ENCODE results near the gene VAPA. TPM values are rescaled to one million over a fixed set of nuclear protein-coding genes. Genes with fewer than 3 reads are reported as not detected.

VAPA gene
- total RNA-seq, 2 experiments from 2014 or later, result 162 to 177 TPM

DNA sequence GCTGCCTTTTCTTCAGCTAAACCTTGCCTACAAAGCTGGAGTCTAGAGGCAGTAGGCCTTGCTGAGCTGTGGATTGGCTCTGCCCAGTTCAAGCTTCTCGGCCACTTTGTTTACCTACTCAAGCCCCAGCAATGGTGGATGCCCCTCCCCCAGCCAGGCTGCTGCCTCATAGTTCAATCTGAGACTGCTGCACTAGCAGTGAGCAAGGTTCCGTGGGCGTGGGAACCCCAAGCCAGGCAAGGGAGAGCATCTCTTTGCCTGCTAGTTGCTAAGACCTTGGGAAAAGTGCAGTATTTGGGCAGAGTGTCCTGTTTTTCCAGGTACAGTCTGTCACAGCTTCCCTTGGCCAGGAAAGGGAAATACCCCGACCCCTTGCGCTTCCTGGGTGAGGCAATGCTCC is 68.9 kb downstream of the VAPA start:
- CTCF ChIA-PET, result no interaction called here
- Mint-ChIP-seq H3K4me1 (ENCODE audit: low read depth) (no peaks in the 10 kb centered on the region), H3K27me3 (peaks cover 6% of the 10 kb centered on the region)

DNA sequence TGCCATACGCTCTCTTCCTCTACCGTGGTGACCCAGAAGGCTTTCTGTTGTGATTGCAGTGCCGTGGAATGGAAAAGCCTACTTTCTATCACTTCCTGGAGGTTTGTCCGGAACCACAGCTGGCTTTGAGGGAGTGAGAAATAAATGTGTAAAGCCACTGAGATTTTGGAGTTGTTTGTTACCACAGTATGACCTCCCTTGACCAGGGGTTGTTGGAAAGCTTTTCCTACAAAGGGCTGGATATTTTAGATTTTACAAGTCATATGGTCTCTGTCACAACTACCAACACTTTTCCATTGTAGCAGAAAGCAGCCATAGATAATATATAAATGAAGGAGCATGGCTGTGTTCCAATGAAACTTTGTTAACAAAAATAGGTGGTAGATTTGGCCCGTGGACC is 70.3 kb downstream of the VAPA start:
- Mint-ChIP-seq H3K27ac (no peak overlapping the region), H3K4me1 (ENCODE audit: low read depth) (no peaks in the 10 kb centered on the region), H3K9me3 (no peaks in the 10 kb centered on the region), H3K4me3 (no peak overlapping the region), H3K27me3 (peaks cover 13% of the 10 kb centered on the region), H3K36me3 (ENCODE audit: low read depth) (no peaks in the 10 kb centered on the region)
- intact Hi-C loops (cut with DNase I, micrococcal nuclease), result no loop called here
- Histone ChIP-seq H3K4me3 (ENCODE audit: low read length) (no peak overlapping the region), H3K36me3 (ENCODE audit: insufficient read depth, low read length) (no peaks in the 10 kb centered on the region), H3K4me1 (ENCODE audit: insufficient read depth, low read length) (no peaks in the 10 kb centered on the region), H3K27me3 (ENCODE audit: control insufficient read depth in 1 of 2, insufficient read depth in 2 of 2, low read length in 2 of 2) (peaks cover 0 to 4% of the 10 kb centered on the region in 2 experiments), H3K9me3 (ENCODE audit: control insufficient read depth in 1 of 2, insufficient read depth in 1 of 2, low read length in 2 of 2) (no peaks in the 10 kb centered on the region), H3K27ac (ENCODE audit: low read depth in 1 of 2, low read length in 2 of 2) (no peak overlapping the region)
- TF ChIP-seq, protein P1, sequence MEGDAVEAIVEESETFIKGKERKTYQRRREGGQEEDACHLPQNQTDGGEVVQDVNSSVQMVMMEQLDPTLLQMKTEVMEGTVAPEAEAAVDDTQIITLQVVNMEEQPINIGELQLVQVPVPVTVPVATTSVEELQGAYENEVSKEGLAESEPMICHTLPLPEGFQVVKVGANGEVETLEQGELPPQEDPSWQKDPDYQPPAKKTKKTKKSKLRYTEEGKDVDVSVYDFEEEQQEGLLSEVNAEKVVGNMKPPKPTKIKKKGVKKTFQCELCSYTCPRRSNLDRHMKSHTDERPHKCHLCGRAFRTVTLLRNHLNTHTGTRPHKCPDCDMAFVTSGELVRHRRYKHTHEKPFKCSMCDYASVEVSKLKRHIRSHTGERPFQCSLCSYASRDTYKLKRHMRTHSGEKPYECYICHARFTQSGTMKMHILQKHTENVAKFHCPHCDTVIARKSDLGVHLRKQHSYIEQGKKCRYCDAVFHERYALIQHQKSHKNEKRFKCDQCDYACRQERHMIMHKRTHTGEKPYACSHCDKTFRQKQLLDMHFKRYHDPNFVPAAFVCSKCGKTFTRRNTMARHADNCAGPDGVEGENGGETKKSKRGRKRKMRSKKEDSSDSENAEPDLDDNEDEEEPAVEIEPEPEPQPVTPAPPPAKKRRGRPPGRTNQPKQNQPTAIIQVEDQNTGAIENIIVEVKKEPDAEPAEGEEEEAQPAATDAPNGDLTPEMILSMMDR (IDR thresholded peaks at IDR 0.05), result no peak
- DNase-seq (no peak), ATAC-seq (ENCODE audit: poor library complexity) (no peak)
- POLR2A ChIA-PET, result no interaction called here
- CTCF ChIA-PET, result no interaction called here

More for the DNA sequence above, 68.9 kb downstream of the VAPA start:
- Histone ChIP-seq H3K27me3 (ENCODE audit: control insufficient read depth in 1 of 2, insufficient read depth in 2 of 2, low read length in 2 of 2) (no peaks in the 10 kb centered on the region), H3K4me1 (ENCODE audit: insufficient read depth, low read length) (no peaks in the 10 kb centered on the region), H3K4me3 (ENCODE audit: low read length) (no peak overlapping the region), H3K9me3 (ENCODE audit: control insufficient read depth in 1 of 2, insufficient read depth in 1 of 2, low read length in 2 of 2) (no peaks in the 10 kb centered on the region), H3K27ac (ENCODE audit: low read depth in 1 of 2, low read length in 2 of 2) (no peak overlapping the region), H3K36me3 (ENCODE audit: insufficient read depth, low read length) (no peaks in the 10 kb centered on the region)
- Mint-ChIP-seq H3K27ac (no peak overlapping the region), H3K36me3 (ENCODE audit: low read depth) (no peaks in the 10 kb centered on the region), H3K4me3 (no peak overlapping the region), H3K9me3 (no peaks in the 10 kb centered on the region)
- POLR2A ChIA-PET, result no interaction called here
- intact Hi-C loops (cut with DNase I, micrococcal nuclease), result no loop called here
- TF ChIP-seq, protein P1 (IDR thresholded peaks at IDR 0.05), result no peak
- ATAC-seq (ENCODE audit: poor library complexity) (no peak), DNase-seq (no peak)

DNA sequence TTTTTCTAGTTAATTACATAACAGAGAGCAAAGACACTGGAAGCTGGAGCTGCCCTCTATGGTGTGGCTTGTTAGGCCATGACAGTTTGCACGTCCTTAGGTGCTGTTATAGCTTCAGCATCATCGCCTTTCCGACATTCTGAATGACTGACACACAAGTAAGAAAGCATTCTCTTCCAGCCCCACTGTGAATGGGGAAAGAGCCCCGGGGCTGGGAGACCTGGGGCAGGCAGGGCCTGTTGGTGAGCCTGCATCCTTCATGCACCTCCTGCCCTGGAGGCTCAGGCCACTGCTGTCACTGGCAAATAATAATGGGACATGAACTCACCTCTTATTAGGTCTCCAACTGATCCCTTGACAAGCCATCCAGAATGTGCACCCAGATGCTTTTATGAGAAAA is 71.8 kb downstream of the VAPA start:
- ChIA-PET POLR2A (no interaction called here), CTCF (no interaction called here)
- H3K27me3 ChIP-seq (ENCODE audit: control insufficient read depth in 1 of 2, insufficient read depth in 2 of 2, low read length in 2 of 2), result peaks cover 4 to 5% of the 10 kb centered on the region in 2 experiments
- Mint-ChIP-seq H3K27ac (no peak overlapping the region), H3K36me3 (ENCODE audit: low read depth) (no peaks in the 10 kb centered on the region), H3K9me3 (no peaks in the 10 kb centered on the region), H3K4me1 (ENCODE audit: low read depth) (no peaks in the 10 kb centered on the region), H3K27me3 (peaks cover 18% of the 10 kb centered on the region), H3K4me3 (no peak overlapping the region)
- ATAC-seq (ENCODE audit: poor library complexity), result no peak
- no peak overlapping the region for H3K4me3 ChIP-seq (ENCODE audit: low read length)
- peaks cover 0 to 1% of the 10 kb centered on the region in 2 experiments for H3K9me3 ChIP-seq (ENCODE audit: control insufficient read depth in 1 of 2, insufficient read depth in 1 of 2, low read length in 2 of 2)
- no peaks in the 10 kb centered on the region for H3K36me3 ChIP-seq (ENCODE audit: insufficient read depth, low read length)
- intact Hi-C loops (cut with DNase I, micrococcal nuclease), result no loop called here
- TF ChIP-seq, protein P1 (IDR thresholded peaks at IDR 0.05), result no peak
- no peaks in the 10 kb centered on the region for H3K4me1 ChIP-seq (ENCODE audit: insufficient read depth, low read length)
- H3K27ac ChIP-seq (ENCODE audit: low read depth in 1 of 2, low read length in 2 of 2), result no peak overlapping the region
- DNase-seq, result no peak
